HEK293 (cell line): Measurements from ENCODE around the gene VAMP8.

Source experiments
- CTCF ChIA-PET: fragments of 350-600 bp; formaldehyde crosslinking; extraction: SDS; loops from one replicate; lab custom pipeline; 2021; ENCODE audit warnings: antibody characterized with exemption; lab: Yijun Ruan, JAX
- POLR2A ChIA-PET: fragments of 300-600 bp; formaldehyde crosslinking; extraction: SDS; loops from one replicate; lab custom pipeline; 2020; ENCODE audit warnings: antibody characterized with exemption, inconsistent platforms; lab: Yijun Ruan, JAX
- H3K27ac ChIP-seq: fragments of 200-500 bp; sonication (Bioruptor generic); 2 replicates; pipeline ENCODE4 v1.5.1; 2014; ENCODE audit warnings: low read depth, low read length, control low read depth, inconsistent platforms; ENCODE audit errors: extremely low read depth
- H3K36me3 ChIP-seq, 2 experiments: fragments of 200-500 bp in 1 of 2; sonication (Bioruptor generic) in 1 of 2; 1 replicate in 1 of 2; 2 replicates in 1 of 2; pipeline ENCODE4 v1.5.1; 2014 to 2017; ENCODE audit warnings: inconsistent platforms in 2 of 2, low read length in 2 of 2; ENCODE audit not compliant: control insufficient read depth in 2 of 2, insufficient read depth in 1 of 2
- H3K4me1 ChIP-seq: fragments of 200-500 bp; sonication (Bioruptor generic); 2 replicates; pipeline ENCODE4 v1.5.1; 2014; ENCODE audit warnings: mild to moderate bottlenecking, low read length, inconsistent platforms; ENCODE audit not compliant: control insufficient read depth, insufficient read depth
- H3K4me3 ChIP-seq: 2 replicates; pipeline ENCODE4 v1.5.1; 2011; ENCODE audit warnings: low read depth, mild to moderate bottlenecking, control low read depth, low read length, moderate library complexity
- H3K9me3 ChIP-seq: fragments of 200-500 bp; sonication (Bioruptor generic); 2 replicates; pipeline ENCODE4 v1.5.1; 2014; ENCODE audit warnings: low read depth, low read length, inconsistent platforms; ENCODE audit not compliant: control insufficient read depth, insufficient read depth
- HOXD13 ChIP-seq: sonication (generic); formaldehyde crosslinking; IDR thresholded peaks from 2 replicates; pipeline ENCODE4 v1.8.0; 2022; ENCODE audit warnings: missing genetic modification reagents, borderline replicate concordance
- KLF16 ChIP-seq: fragments of 450-650 bp; formaldehyde crosslinking; IDR thresholded peaks from 2 replicates; pipeline ENCODE4 v1.5.1; 2017; ENCODE audit warnings: missing biosample characterization, missing genetic modification characterization
- MYNN ChIP-seq: fragments of 450-650 bp; formaldehyde crosslinking; IDR thresholded peaks from 2 replicates; pipeline ENCODE4 v1.5.1; 2016; ENCODE audit warnings: missing biosample characterization, missing genetic modification characterization, borderline replicate concordance
- PRDM1 ChIP-seq: fragments of 450-650 bp; formaldehyde crosslinking; IDR thresholded peaks from 2 replicates; pipeline ENCODE4; 2016; ENCODE audit warnings: missing biosample characterization, missing genetic modification characterization
- SCRT2 ChIP-seq: fragments of 450-650 bp; formaldehyde crosslinking; IDR thresholded peaks from 2 replicates; pipeline ENCODE4 v1.5.1; 2016; ENCODE audit warnings: missing biosample characterization, missing genetic modification characterization
- ZBTB21 ChIP-seq: fragments of 450-650 bp; formaldehyde crosslinking; IDR thresholded peaks from 2 replicates; pipeline ENCODE4 v1.5.1; 2017; ENCODE audit warnings: missing biosample characterization, missing genetic modification characterization
- ZNF157 ChIP-seq: fragments of 450-650 bp; formaldehyde crosslinking; IDR thresholded peaks from 2 replicates; pipeline ENCODE4 v1.5.1; 2016; ENCODE audit warnings: missing biosample characterization, missing genetic modification characterization
- ZNF19 ChIP-seq: fragments of 450-650 bp; formaldehyde crosslinking; IDR thresholded peaks from 2 replicates; pipeline ENCODE4; 2016; ENCODE audit warnings: missing biosample characterization, missing genetic modification characterization, low read depth
- ZNF202 ChIP-seq: fragments of 450-650 bp; formaldehyde crosslinking; IDR thresholded peaks from 2 replicates; pipeline ENCODE4 v1.5.1; 2016; ENCODE audit warnings: missing biosample characterization, missing genetic modification characterization, borderline replicate concordance
- ZNF266 ChIP-seq: fragments of 450-650 bp; formaldehyde crosslinking; IDR thresholded peaks from 2 replicates; pipeline ENCODE4 v1.5.1; 2016; ENCODE audit warnings: missing biosample characterization, missing genetic modification characterization, low read depth
- ZNF274 ChIP-seq, 2 experiments: fragments of 200-500 bp in 1 of 2; fragments of 450-650 bp in 1 of 2; sonication (Bioruptor generic) in 1 of 2; formaldehyde crosslinking in 1 of 2; IDR thresholded peaks; 2 replicates each; pipeline versions ENCODE4 v1.5.1 to v1.6.1; 2014 to 2016; ENCODE audit warnings: borderline replicate concordance in 1 of 2, inconsistent platforms in 1 of 2, low read length in 1 of 2, missing biosample characterization in 1 of 2, missing genetic modification characterization in 1 of 2
- ZNF292 ChIP-seq: fragments of 450-650 bp; formaldehyde crosslinking; IDR thresholded peaks from 2 replicates; pipeline ENCODE4 v1.5.1; 2016; ENCODE audit warnings: low read depth, missing biosample characterization, missing genetic modification characterization, borderline replicate concordance
- ZNF335 ChIP-seq: fragments of 450-650 bp; formaldehyde crosslinking; conservative IDR thresholded peaks from 2 replicates; pipeline ENCODE4 v1.5.1; 2016; ENCODE audit warnings: missing biosample characterization, missing genetic modification characterization
- ZNF433 ChIP-seq: fragments of 450-650 bp; formaldehyde crosslinking; IDR thresholded peaks from 2 replicates; pipeline ENCODE4 v1.5.1; 2016; ENCODE audit warnings: missing biosample characterization, missing genetic modification characterization, low read depth
- ZNF473 ChIP-seq: fragments of 450-650 bp; formaldehyde crosslinking; IDR thresholded peaks from 2 replicates; pipeline ENCODE4 v1.5.1; 2017; ENCODE audit warnings: missing biosample characterization, missing genetic modification characterization
- ZNF518A ChIP-seq: fragments of 450-650 bp; formaldehyde crosslinking; conservative IDR thresholded peaks from 2 replicates; pipeline ENCODE4 v1.5.1; 2016; ENCODE audit warnings: low read depth, missing biosample characterization, missing genetic modification characterization
- ZNF585B ChIP-seq: fragments of 450-650 bp; formaldehyde crosslinking; IDR thresholded peaks from 2 replicates; pipeline ENCODE4 v1.5.1; 2016; ENCODE audit warnings: missing biosample characterization, missing genetic modification characterization
- ZNF610 ChIP-seq: fragments of 450-650 bp; formaldehyde crosslinking; IDR thresholded peaks from 2 replicates; pipeline ENCODE4 v1.5.1; 2016; ENCODE audit warnings: missing biosample characterization, missing genetic modification characterization, borderline replicate concordance
- ZNF677 ChIP-seq: fragments of 450-650 bp; IDR thresholded peaks from 2 replicates; pipeline ENCODE4 v1.5.0; 2018; ENCODE audit warnings: missing biosample characterization, mild to moderate bottlenecking, missing genetic modification characterization, moderate library complexity
- ZNF777 ChIP-seq: fragments of 450-650 bp; formaldehyde crosslinking; IDR thresholded peaks from 2 replicates; pipeline ENCODE4 v1.5.1; 2017; ENCODE audit warnings: missing biosample characterization, missing genetic modification characterization, borderline replicate concordance
- ZNF830 ChIP-seq: fragments of 450-650 bp; IDR thresholded peaks from 2 replicates; pipeline ENCODE4 v1.5.0; 2018; ENCODE audit warnings: missing biosample characterization, missing genetic modification characterization, low read depth, mild to moderate bottlenecking, moderate library complexity
- ZNF843 ChIP-seq: fragments of 450-650 bp; formaldehyde crosslinking; IDR thresholded peaks from 2 replicates; pipeline ENCODE4 v1.5.1; 2016; ENCODE audit warnings: missing biosample characterization, missing genetic modification characterization
- TF ChIP-seq, protein P1 (sequence below): fragments of 450-650 bp; formaldehyde crosslinking; IDR thresholded peaks from 2 replicates; pipeline ENCODE4 v1.5.1; 2017; ENCODE audit warnings: missing biosample characterization, missing genetic modification characterization
- TF ChIP-seq, protein P2 (sequence below): fragments of 450-650 bp; formaldehyde crosslinking; IDR thresholded peaks from 2 replicates; pipeline ENCODE4 v1.5.0; 2017; ENCODE audit warnings: missing biosample characterization, missing genetic modification characterization, borderline replicate concordance

Gene VAMP8

GRCh38 chr2:85588645-85589044 is 11.3 kb downstream of the VAMP8 start (continued):
- no peak for TF ChIP-seq ZNF518A (tag by site-specific recombination)
- TF ChIP-seq, all 188 proteins: peak for 0

- no peak for TF ChIP-seq KLF16
- TF ChIP-seq ZNF677 (tag by site-specific recombination), result no peak
- TF ChIP-seq, protein P1, sequence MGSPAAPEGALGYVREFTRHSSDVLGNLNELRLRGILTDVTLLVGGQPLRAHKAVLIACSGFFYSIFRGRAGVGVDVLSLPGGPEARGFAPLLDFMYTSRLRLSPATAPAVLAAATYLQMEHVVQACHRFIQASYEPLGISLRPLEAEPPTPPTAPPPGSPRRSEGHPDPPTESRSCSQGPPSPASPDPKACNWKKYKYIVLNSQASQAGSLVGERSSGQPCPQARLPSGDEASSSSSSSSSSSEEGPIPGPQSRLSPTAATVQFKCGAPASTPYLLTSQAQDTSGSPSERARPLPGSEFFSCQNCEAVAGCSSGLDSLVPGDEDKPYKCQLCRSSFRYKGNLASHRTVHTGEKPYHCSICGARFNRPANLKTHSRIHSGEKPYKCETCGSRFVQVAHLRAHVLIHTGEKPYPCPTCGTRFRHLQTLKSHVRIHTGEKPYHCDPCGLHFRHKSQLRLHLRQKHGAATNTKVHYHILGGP (tag by site-specific recombination), result no peak
- TF ChIP-seq ZNF433 (tag by site-specific recombination), result no peak
- TF ChIP-seq ZNF202 (tag by site-specific recombination), result no peak
- TF ChIP-seq ZNF274 (IDR thresholded peaks at IDR 0.05; ENCODE audit: low read length), result no peak
- TF ChIP-seq ZNF274 (tag by site-specific recombination; IDR thresholded peaks at IDR 0.05; ENCODE audit: borderline replicate concordance), result no peak
- no peak for TF ChIP-seq ZNF157 (tag by site-specific recombination)
- TF ChIP-seq ZNF473, result no peak
- no peaks in the 10 kb centered on the region for H3K9me3 ChIP-seq
- H3K36me3 ChIP-seq, result no peaks in the 10 kb centered on the region
- ChIA-PET CTCF (no interaction called here), POLR2A (interaction anchor here (1.2 kb wide), 1 partner anchor 26 kb away, joined by 3 read pairs; no protein-coding TSS in a partner anchor)
- H3K4me3 ChIP-seq, result no peak overlapping the region
- no peak overlapping the region for H3K27ac ChIP-seq
- no peaks in the 10 kb centered on the region for H3K4me1 ChIP-seq
These were observed 11.8 kb downstream of the VAMP8 start for GRCh38 chr2:85589181-85589580.

- no peaks in the 10 kb centered on the region for H3K4me1 ChIP-seq
- no peaks in the 10 kb centered on the region for H3K9me3 ChIP-seq
- CTCF ChIA-PET, result no interaction called here
These were observed 12.8 kb downstream of the VAMP8 start for GRCh38 chr2:85589982-85590791.

More at GRCh38 chr2:85589982-85590791, 12.8 kb downstream of the VAMP8 start:
- TF ChIP-seq ZNF335 (tag by site-specific recombination) (no peak), MYNN (tag by site-specific recombination) (no peak), ZNF19 (tag by site-specific recombination) (no peak), ZNF585B (no peak), ZNF843 (tag by site-specific recombination) (no peak), ZNF266 (no peak), ZNF830 (tag by site-specific recombination) (no peak), HOXD13 (CRISPR knock-in tag) (no peak), ZNF777 (no peak), ZNF202 (tag by site-specific recombination) (no peak), ZNF292 (tag by site-specific recombination) (no peak), ZNF610 (no peak), SCRT2 (tag by site-specific recombination) (no peak), ZBTB21 (tag by site-specific recombination) (no peak), PRDM1 (tag by site-specific recombination) (no peak)
- TF ChIP-seq, protein P2, sequence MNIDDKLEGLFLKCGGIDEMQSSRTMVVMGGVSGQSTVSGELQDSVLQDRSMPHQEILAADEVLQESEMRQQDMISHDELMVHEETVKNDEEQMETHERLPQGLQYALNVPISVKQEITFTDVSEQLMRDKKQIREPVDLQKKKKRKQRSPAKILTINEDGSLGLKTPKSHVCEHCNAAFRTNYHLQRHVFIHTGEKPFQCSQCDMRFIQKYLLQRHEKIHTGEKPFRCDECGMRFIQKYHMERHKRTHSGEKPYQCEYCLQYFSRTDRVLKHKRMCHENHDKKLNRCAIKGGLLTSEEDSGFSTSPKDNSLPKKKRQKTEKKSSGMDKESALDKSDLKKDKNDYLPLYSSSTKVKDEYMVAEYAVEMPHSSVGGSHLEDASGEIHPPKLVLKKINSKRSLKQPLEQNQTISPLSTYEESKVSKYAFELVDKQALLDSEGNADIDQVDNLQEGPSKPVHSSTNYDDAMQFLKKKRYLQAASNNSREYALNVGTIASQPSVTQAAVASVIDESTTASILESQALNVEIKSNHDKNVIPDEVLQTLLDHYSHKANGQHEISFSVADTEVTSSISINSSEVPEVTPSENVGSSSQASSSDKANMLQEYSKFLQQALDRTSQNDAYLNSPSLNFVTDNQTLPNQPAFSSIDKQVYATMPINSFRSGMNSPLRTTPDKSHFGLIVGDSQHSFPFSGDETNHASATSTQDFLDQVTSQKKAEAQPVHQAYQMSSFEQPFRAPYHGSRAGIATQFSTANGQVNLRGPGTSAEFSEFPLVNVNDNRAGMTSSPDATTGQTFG (tag by site-specific recombination), result no peak
- H3K36me3 ChIP-seq, result no peaks in the 10 kb centered on the region
- H3K27ac ChIP-seq, result no peak overlapping the region
- H3K4me3 ChIP-seq, result no peak overlapping the region
- POLR2A ChIA-PET, result interaction anchor here (1.2 to 1.4 kb wide), 3 partner anchors 13 to 29 kb away, joined by 3 to 6 read pairs (median 3); partner anchors contain the start of genes GGCX and VAMP8
